SK-N-SH (cell line): Measurements from ENCODE around the gene ZNF438. TPM values are rescaled to one million over a fixed set of nuclear protein-coding genes. Genes with fewer than 3 reads are reported as not detected.
A peak's percentile ranks its signal among the peaks of the same experiment; 100 is the strongest.

ENCODE experiments used
- CTCF ChIA-PET: fragments of 300-600, 350-600 bp; formaldehyde crosslinking; extraction: SDS; loops from one replicate; lab custom pipeline; 2021; lab: Yijun Ruan, JAX
- POLR2A ChIA-PET: fragments of 350-600 bp; sonication (Branson Sonifier 250); formaldehyde crosslinking; extraction: SDS; loops from one replicate; lab custom pipeline; 2020; ENCODE audit warnings: antibody characterized with exemption, inconsistent platforms; lab: Yijun Ruan, JAX
- DNase-seq: peaks from one replicate; pipeline ENCODE4 v3.0.0; 2012
- H2AFZ ChIP-seq: fragments of 200-600 bp; sonication (generic); 2 replicates; pipeline ENCODE4 v1.8.1; 2016; ENCODE audit warnings: antibody characterized with exemption, mild to moderate bottlenecking, low read depth
- H3F3A ChIP-seq: fragments of 200-600 bp; sonication (generic); replicated peaks from 2 replicates; pipeline ENCODE3; 2016; ENCODE audit warnings: antibody characterized with exemption, mild to moderate bottlenecking; ENCODE audit not compliant: insufficient read depth
- H3K27ac ChIP-seq, 2 experiments: fragments of 200-500 bp in 1 of 2; fragments of 200-600 bp in 1 of 2; sonication (Bioruptor generic) in 1 of 2; sonication (generic), shearing (Covaris generic) in 1 of 2; 2 replicates each; pipeline versions ENCODE4 v1.5.1 to v1.6.1; 2014 to 2016; ENCODE audit warnings: low read depth in 2 of 2, inconsistent platforms in 1 of 2, low read length in 1 of 2, mild to moderate bottlenecking in 1 of 2, mixed read lengths in 1 of 2
- H3K27me3 ChIP-seq: fragments of 200-600 bp; sonication (generic), shearing (Covaris generic); 2 replicates; pipeline ENCODE4 v1.6.1; 2016; ENCODE audit warnings: mixed run types; ENCODE audit not compliant: insufficient read depth
- H3K36me3 ChIP-seq, 2 experiments: fragments of 200-500 bp in 1 of 2; fragments of 200-600 bp in 1 of 2; sonication (Bioruptor generic) in 1 of 2; sonication (generic) in 1 of 2; replicated peaks in 1 of 2; 2 replicates each; pipeline versions ENCODE3 to v1.5.1; 2014 to 2016; ENCODE audit warnings: low read length in 1 of 2, mild to moderate bottlenecking in 1 of 2; ENCODE audit not compliant: insufficient read depth in 2 of 2, control insufficient read depth in 1 of 2
- H3K4me1 ChIP-seq, 2 experiments: fragments of 200-500 bp in 1 of 2; fragments of 200-600 bp in 1 of 2; sonication (Bioruptor generic) in 1 of 2; sonication (generic), shearing (Covaris generic) in 1 of 2; 2 replicates each; pipeline versions ENCODE4 v1.5.1 to v1.6.1; 2014 to 2016; ENCODE audit warnings: low read depth in 1 of 2, low read length in 1 of 2, mixed run types in 1 of 2; ENCODE audit not compliant: insufficient read depth in 2 of 2, control insufficient read depth in 1 of 2
- H3K4me2 ChIP-seq: fragments of 200-600 bp; sonication (generic), shearing (Covaris generic); 2 replicates; pipeline ENCODE4 v1.6.1; 2017; ENCODE audit warnings: mixed run types
- H3K4me3 ChIP-seq, 2 experiments: fragments of 200-500 bp in 1 of 2; fragments of 200-600 bp in 1 of 2; sonication (Bioruptor generic) in 1 of 2; sonication (generic), shearing (Covaris generic) in 1 of 2; 2 replicates each; pipeline versions ENCODE4 v1.5.1 to v1.8.1; 2014 to 2016; ENCODE audit warnings: low read depth in 2 of 2, inconsistent platforms in 1 of 2, low read length in 1 of 2, mild to moderate bottlenecking in 1 of 2, mixed read lengths in 1 of 2, moderate library complexity in 1 of 2
- H3K79me2 ChIP-seq: fragments of 200-600 bp; sonication (generic); 2 replicates; pipeline ENCODE4 v1.8.1; 2017; ENCODE audit warnings: mild to moderate bottlenecking; ENCODE audit not compliant: insufficient read depth
- H3K9ac ChIP-seq: fragments of 200-600 bp; sonication (generic); 2 replicates; pipeline ENCODE4 v1.6.1; 2017; ENCODE audit warnings: mixed run types
- H3K9me2 ChIP-seq: fragments of 200-600 bp; sonication (generic); 2 replicates; pipeline ENCODE4 v1.6.1; 2017; ENCODE audit warnings: mixed run types
- H3K9me3 ChIP-seq: fragments of 200-600 bp; sonication (generic); 2 replicates; pipeline ENCODE4 v1.6.1; 2017; ENCODE audit warnings: mixed run types, mild to moderate bottlenecking, moderate library complexity
- H4K20me1 ChIP-seq: fragments of 200-600 bp; sonication (generic); 2 replicates; pipeline ENCODE4 v1.6.1; 2017; ENCODE audit warnings: mild to moderate bottlenecking, mixed run types; ENCODE audit not compliant: insufficient read depth
- CHD2 ChIP-seq: fragments of 150-350 bp; IDR thresholded peaks from 2 replicates; pipeline ENCODE4 v1.6.1; 2018; ENCODE audit warnings: low read length; ENCODE audit not compliant: partially characterized antibody
- ELF1 ChIP-seq: IDR thresholded peaks from 2 replicates; pipeline ENCODE4 v1.4.0; 2012
- EP300 ChIP-seq, 2 experiments: IDR thresholded peaks; 2 replicates each; pipeline versions ENCODE4 v1.4.0 to v1.6.1; 2012; ENCODE audit warnings: borderline replicate concordance in 1 of 2, low read depth in 1 of 2, low read length in 1 of 2
- EZH2phosphoT487 ChIP-seq: fragments of 200-600 bp; sonication (generic); IDR thresholded peaks from 2 replicates; pipeline ENCODE4 v1.6.1; 2017; ENCODE audit warnings: low read depth, mixed run types, mild to moderate bottlenecking, antibody characterized with exemption, moderate library complexity, borderline replicate concordance
- FOXM1 ChIP-seq: IDR thresholded peaks from 2 replicates; pipeline ENCODE4 v1.4.0; 2012; ENCODE audit warnings: low read depth, mild to moderate bottlenecking
- GABPA ChIP-seq: IDR thresholded peaks from 2 replicates; pipeline ENCODE4 v1.4.0; 2012; ENCODE audit warnings: low read depth, mild to moderate bottlenecking
- JUND ChIP-seq: IDR thresholded peaks from 2 replicates; pipeline ENCODE4 v1.4.0; 2012
- MXI1 ChIP-seq: IDR thresholded peaks from 2 replicates; pipeline ENCODE4 v1.6.1; 2012; ENCODE audit warnings: mild to moderate bottlenecking, low read depth, low read length, improper control_type of control experiment
- NFIC ChIP-seq: IDR thresholded peaks from 2 replicates; pipeline ENCODE4 v1.4.0; 2012; ENCODE audit warnings: borderline replicate concordance
- NRF1 ChIP-seq: IDR thresholded peaks from 2 replicates; pipeline ENCODE4 v1.6.1; 2012; ENCODE audit warnings: low read depth, mild to moderate bottlenecking, low read length
- POLR2AphosphoS5 ChIP-seq: IDR thresholded peaks from 2 replicates; pipeline ENCODE4 v1.6.1; 2012; ENCODE audit warnings: low read depth, low read length
- RAD21 ChIP-seq: IDR thresholded peaks from 2 replicates; pipeline ENCODE4 v1.6.1; 2012; ENCODE audit warnings: mild to moderate bottlenecking, low read length
- RCOR1 ChIP-seq: fragments of 150-350 bp; IDR thresholded peaks from 2 replicates; pipeline ENCODE4 v1.6.1; 2017; ENCODE audit warnings: antibody characterized with exemption, low read length
- RFX5 ChIP-seq: IDR thresholded peaks from 2 replicates; pipeline ENCODE4 v1.6.1; 2012; ENCODE audit warnings: mild to moderate bottlenecking, improper control_type of control experiment, low read length
- SIN3A ChIP-seq: IDR thresholded peaks from 2 replicates; pipeline ENCODE4 v1.6.1; 2012; ENCODE audit warnings: low read depth, mild to moderate bottlenecking, low read length, moderate library complexity, borderline replicate concordance
- SMC3 ChIP-seq: IDR thresholded peaks from 2 replicates; pipeline ENCODE4 v1.6.1; 2012; ENCODE audit warnings: low read depth, low read length, improper control_type of control experiment
- TAF1 ChIP-seq: IDR thresholded peaks from 2 replicates; pipeline ENCODE4 v1.6.1; 2012; ENCODE audit warnings: low read depth, mild to moderate bottlenecking, low read length, moderate library complexity, borderline replicate concordance
- TCF12 ChIP-seq: IDR thresholded peaks from 2 replicates; pipeline ENCODE4 v1.4.0; 2012
- TEAD4 ChIP-seq: IDR thresholded peaks from 2 replicates; pipeline ENCODE4 v1.4.0; 2012; ENCODE audit warnings: mild to moderate bottlenecking, borderline replicate concordance; ENCODE audit not compliant: insufficient read depth
- YY1 ChIP-seq: IDR thresholded peaks from 2 replicates; pipeline ENCODE4 v1.4.0; 2012; ENCODE audit warnings: low read depth, mild to moderate bottlenecking
- WGBS: methylation state at CpG from one replicate; pipeline ENCODE4 v1.1.6; 2017; ENCODE audit warnings: low lambda C conversion rate; 5-methylcytosine and 5-hydroxymethylcytosine counted together
- polyA plus RNA-seq, 3 experiments: library from polyadenylated mRNA; depleted of rRNA; stranded (reverse); fragments of >200 nt; gene quantifications; 2 replicates each; pipeline ENCODE4 v1.2.3, GENCODE V29; 2012
- TF ChIP-seq, protein P1 (sequence below): IDR thresholded peaks from 2 replicates; pipeline ENCODE4; 2012
- TF ChIP-seq, protein P2 (sequence below): IDR thresholded peaks from 2 replicates; pipeline ENCODE4 v1.4.0; 2012; ENCODE audit warnings: low read depth, borderline replicate concordance
- TF ChIP-seq, protein P3 (sequence below): fragments of 150-350 bp; IDR thresholded peaks from 2 replicates; pipeline ENCODE4 v1.6.1; 2017; ENCODE audit warnings: antibody characterized with exemption, low read length, low read depth, borderline replicate concordance
- TF ChIP-seq, protein P4 (sequence below): fragments of 150-350 bp; IDR thresholded peaks from 2 replicates; pipeline ENCODE4 v1.6.1; 2016; ENCODE audit warnings: mild to moderate bottlenecking, low read depth, low read length
- TF ChIP-seq, protein P5 (sequence below): IDR thresholded peaks from 2 replicates; pipeline ENCODE4 v1.4.0; 2012; ENCODE audit warnings: low read depth, borderline replicate concordance
- TF ChIP-seq, protein P6 (sequence below): fragments of 200-600 bp; sonication (generic); IDR thresholded peaks from 2 replicates; pipeline ENCODE4 v1.6.1; 2017; ENCODE audit warnings: antibody characterized with exemption, mild to moderate bottlenecking, moderate library complexity
- TF ChIP-seq, protein P7 (sequence below): IDR thresholded peaks from 2 replicates; pipeline ENCODE4 v1.4.0; 2012; ENCODE audit warnings: low read depth

The ZNF438 gene
- polyA plus RNA-seq, 1 of the 3 experiments (the other 2 are of a cell fraction) = 2.1 TPM

DNA sequence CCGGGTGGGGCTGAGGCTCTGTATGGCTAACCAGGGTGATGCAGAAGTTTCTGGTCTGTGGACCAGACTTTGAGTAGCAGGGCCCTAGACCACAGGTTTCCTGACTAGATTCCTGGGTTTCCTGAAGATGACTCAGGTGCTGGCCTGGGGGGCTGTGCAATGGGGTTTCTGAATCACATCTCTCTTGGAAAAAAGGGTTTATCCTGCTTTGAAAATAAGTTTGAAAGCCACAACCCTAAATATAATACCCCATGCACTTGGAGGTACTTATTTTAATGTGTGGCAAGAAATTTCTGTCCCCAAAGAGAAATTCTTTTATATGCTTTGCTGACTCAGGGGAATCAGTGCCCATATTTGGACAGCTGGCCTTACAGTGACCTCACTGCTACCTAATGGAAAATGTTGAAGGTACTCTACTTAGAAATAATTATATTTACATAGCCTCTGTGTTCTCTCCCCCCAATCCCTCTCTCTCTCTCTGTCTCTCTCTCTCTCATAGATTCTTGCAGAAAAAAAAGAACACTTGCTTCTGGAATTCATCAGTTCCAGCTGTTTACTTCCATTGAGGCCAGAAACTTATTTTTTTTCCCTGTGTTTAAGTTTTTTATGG lies 217.7 kb downstream of the ZNF438 start:
- ChIA-PET POLR2A (no interaction called here), CTCF (interaction anchor here (1.2 kb wide), 1 partner anchor 20 kb away, joined by 3 read pairs; no protein-coding TSS in a partner anchor)
- Histone ChIP-seq H3K36me3 (no peaks in the 10 kb centered on the region), H4K20me1 (no peaks in the 10 kb centered on the region), H3K4me1 (peaks cover 9 to 18% of the 10 kb centered on the region in 2 experiments; a peak in 2 of 4 replicates), H3K27ac (peak overlapping the region in 1 of 2 experiments; percentile 63; a peak in 2 of 4 replicates), H3K27me3 (no peaks in the 10 kb centered on the region), H3K4me2 (peak overlapping the region; percentile 14; the same call in 1 of the 2 replicates), H3K4me3 (no peak overlapping the region), H3F3A (peaks cover 8% of the 10 kb centered on the region), H3K9me2 (no peaks in the 10 kb centered on the region), H3K9ac (no peak overlapping the region), H3K9me3 (no peaks in the 10 kb centered on the region), H2AFZ (no peak overlapping the region), H3K79me2 (no peaks in the 10 kb centered on the region)
- WGBS = 54% methylated on average over 1 of the region's 1 CpG
- DNase-seq = no peak
- TF ChIP-seq, protein P1, sequence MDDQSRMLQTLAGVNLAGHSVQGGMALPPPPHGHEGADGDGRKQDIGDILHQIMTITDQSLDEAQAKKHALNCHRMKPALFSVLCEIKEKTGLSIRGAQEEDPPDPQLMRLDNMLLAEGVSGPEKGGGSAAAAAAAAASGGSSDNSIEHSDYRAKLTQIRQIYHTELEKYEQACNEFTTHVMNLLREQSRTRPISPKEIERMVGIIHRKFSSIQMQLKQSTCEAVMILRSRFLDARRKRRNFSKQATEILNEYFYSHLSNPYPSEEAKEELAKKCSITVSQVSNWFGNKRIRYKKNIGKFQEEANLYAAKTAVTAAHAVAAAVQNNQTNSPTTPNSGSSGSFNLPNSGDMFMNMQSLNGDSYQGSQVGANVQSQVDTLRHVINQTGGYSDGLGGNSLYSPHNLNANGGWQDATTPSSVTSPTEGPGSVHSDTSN = peak; percentile 65
- TF ChIP-seq, protein P2, sequence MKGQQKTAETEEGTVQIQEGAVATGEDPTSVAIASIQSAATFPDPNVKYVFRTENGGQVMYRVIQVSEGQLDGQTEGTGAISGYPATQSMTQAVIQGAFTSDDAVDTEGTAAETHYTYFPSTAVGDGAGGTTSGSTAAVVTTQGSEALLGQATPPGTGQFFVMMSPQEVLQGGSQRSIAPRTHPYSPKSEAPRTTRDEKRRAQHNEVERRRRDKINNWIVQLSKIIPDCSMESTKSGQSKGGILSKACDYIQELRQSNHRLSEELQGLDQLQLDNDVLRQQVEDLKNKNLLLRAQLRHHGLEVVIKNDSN = no peak
- 0 out of 2 replicates have a peak, but pooled peaks have one; percentile 27 for TF ChIP-seq TEAD4
- no peak for TF ChIP-seq RCOR1
- TF ChIP-seq CHD2 = no peak
- peak; percentile 31; the same call in 1 of the 2 replicates for TF ChIP-seq NFIC
- TF ChIP-seq ELF1 = no peak
- TF ChIP-seq JUND = peak; percentile 67
- TF ChIP-seq, protein P3, sequence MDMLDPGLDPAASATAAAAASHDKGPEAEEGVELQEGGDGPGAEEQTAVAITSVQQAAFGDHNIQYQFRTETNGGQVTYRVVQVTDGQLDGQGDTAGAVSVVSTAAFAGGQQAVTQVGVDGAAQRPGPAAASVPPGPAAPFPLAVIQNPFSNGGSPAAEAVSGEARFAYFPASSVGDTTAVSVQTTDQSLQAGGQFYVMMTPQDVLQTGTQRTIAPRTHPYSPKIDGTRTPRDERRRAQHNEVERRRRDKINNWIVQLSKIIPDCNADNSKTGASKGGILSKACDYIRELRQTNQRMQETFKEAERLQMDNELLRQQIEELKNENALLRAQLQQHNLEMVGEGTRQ = no peak
- TF ChIP-seq TAF1 = no peak
- TF ChIP-seq, protein P4, sequence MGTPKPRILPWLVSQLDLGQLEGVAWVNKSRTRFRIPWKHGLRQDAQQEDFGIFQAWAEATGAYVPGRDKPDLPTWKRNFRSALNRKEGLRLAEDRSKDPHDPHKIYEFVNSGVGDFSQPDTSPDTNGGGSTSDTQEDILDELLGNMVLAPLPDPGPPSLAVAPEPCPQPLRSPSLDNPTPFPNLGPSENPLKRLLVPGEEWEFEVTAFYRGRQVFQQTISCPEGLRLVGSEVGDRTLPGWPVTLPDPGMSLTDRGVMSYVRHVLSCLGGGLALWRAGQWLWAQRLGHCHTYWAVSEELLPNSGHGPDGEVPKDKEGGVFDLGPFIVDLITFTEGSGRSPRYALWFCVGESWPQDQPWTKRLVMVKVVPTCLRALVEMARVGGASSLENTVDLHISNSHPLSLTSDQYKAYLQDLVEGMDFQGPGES = no peak
- no peak for TF ChIP-seq EZH2phosphoT487
- no peak for TF ChIP-seq POLR2AphosphoS5
- no peak for TF ChIP-seq MXI1
- peak; percentile 75 for TF ChIP-seq TCF12
- no peak for TF ChIP-seq RFX5
- TF ChIP-seq, protein P5, sequence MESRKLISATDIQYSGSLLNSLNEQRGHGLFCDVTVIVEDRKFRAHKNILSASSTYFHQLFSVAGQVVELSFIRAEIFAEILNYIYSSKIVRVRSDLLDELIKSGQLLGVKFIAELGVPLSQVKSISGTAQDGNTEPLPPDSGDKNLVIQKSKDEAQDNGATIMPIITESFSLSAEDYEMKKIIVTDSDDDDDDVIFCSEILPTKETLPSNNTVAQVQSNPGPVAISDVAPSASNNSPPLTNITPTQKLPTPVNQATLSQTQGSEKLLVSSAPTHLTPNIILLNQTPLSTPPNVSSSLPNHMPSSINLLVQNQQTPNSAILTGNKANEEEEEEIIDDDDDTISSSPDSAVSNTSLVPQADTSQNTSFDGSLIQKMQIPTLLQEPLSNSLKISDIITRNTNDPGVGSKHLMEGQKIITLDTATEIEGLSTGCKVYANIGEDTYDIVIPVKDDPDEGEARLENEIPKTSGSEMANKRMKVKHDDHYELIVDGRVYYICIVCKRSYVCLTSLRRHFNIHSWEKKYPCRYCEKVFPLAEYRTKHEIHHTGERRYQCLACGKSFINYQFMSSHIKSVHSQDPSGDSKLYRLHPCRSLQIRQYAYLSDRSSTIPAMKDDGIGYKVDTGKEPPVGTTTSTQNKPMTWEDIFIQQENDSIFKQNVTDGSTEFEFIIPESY = no peak
- peak in 1 of 2 experiments; percentile 69; a peak in 2 of 4 replicates for TF ChIP-seq EP300 (IDR thresholded peaks at IDR 0.05; ENCODE audit: borderline replicate concordance in 1 of 2, low read depth in 1 of 2, low read length in 1 of 2)
- TF ChIP-seq SIN3A = no peak
- no peak for TF ChIP-seq GABPA
- no peak for TF ChIP-seq YY1
- TF ChIP-seq, protein P6, sequence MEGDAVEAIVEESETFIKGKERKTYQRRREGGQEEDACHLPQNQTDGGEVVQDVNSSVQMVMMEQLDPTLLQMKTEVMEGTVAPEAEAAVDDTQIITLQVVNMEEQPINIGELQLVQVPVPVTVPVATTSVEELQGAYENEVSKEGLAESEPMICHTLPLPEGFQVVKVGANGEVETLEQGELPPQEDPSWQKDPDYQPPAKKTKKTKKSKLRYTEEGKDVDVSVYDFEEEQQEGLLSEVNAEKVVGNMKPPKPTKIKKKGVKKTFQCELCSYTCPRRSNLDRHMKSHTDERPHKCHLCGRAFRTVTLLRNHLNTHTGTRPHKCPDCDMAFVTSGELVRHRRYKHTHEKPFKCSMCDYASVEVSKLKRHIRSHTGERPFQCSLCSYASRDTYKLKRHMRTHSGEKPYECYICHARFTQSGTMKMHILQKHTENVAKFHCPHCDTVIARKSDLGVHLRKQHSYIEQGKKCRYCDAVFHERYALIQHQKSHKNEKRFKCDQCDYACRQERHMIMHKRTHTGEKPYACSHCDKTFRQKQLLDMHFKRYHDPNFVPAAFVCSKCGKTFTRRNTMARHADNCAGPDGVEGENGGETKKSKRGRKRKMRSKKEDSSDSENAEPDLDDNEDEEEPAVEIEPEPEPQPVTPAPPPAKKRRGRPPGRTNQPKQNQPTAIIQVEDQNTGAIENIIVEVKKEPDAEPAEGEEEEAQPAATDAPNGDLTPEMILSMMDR = no peak
- no peak for TF ChIP-seq FOXM1
- TF ChIP-seq NRF1 = no peak
- TF ChIP-seq, protein P7, sequence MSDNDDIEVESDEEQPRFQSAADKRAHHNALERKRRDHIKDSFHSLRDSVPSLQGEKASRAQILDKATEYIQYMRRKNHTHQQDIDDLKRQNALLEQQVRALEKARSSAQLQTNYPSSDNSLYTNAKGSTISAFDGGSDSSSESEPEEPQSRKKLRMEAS = 0 out of 2 replicates have a peak, but pooled peaks have one; percentile 31
- no peak for TF ChIP-seq SMC3
- no peak for TF ChIP-seq RAD21
